Measurements from ENCODE around the gene ITPR2.

DNA sequence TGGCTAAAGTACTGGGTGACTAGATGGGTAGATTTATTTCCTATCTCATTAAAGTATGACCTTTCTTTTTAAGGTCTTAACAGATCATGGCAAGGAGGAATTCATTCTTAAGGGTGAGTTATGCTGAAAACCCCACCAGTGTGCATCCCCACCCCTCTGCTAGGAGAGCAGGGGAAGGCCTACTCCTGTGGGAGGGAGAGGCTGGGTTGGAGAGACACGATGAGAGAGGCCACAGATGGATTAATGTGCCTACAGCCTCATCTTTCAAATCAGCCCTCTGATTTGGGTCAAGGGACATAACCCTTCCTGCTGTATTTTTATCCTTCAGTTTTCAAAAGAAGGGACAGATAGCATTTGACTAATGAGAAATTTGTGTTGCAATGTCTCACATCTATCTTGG lies 452.1 kb downstream of the ITPR2 start:
- no peak for TF ChIP-seq BHLHE40 (IDR thresholded peaks at IDR 0.05; ENCODE audit: borderline replicate concordance)
- no peak for TF ChIP-seq SP1 (IDR thresholded peaks at IDR 0.05)
- no peak for TF ChIP-seq FOXA1 (IDR thresholded peaks at IDR 0.05)
- TF ChIP-seq HDGF (IDR thresholded peaks at IDR 0.05; ENCODE audit: borderline replicate concordance): no peak
- no peak for TF ChIP-seq FOXK2 (IDR thresholded peaks at IDR 0.05)
